HL-60/S4 (cell line): Measurements from ENCODE around the gene AKT2.

Experiments
- in situ Hi-C: fragments of 300-500 bp; cut with MboI; formaldehyde crosslinking; loops from 2 replicates; pipeline ENCODE4 v1.14.3; 2022; ENCODE audit warnings: low sequenced_read_pairs

AKT2 gene

GRCh38 chr19:40198272-40198990, 86.7 kb downstream of the AKT2 start:
- in situ Hi-C loops = no loop called here

GRCh38 chr19:40193587-40193849, 91.6 kb downstream of the AKT2 start:
- in situ Hi-C loops = no loop called here

GRCh38 chr19:40192758-40193586, 92.2 kb downstream of the AKT2 start:
- in situ Hi-C loops = no loop called here

- in situ Hi-C loops = no loop called here
Observed at GRCh38 chr19:40191836-40192646, 93.1 kb downstream of the AKT2 start.

- in situ Hi-C loops = no loop called here
Observed at GRCh38 chr19:40190891-40191835, 94.0 kb downstream of the AKT2 start, which contains the start of gene MAP3K10. TSS of gene MAP3K10 (plus strand) at chr19:40191426. CDS start at chr19:40192032, 606 bp downstream.

GRCh38 chr19:40184273-40184672, 100.9 kb downstream of the AKT2 start:
- in situ Hi-C loops = no loop called here
